NCI-H1694 (cell line): Measurements from ENCODE around the gene CECR2.

ENCODE experiments used
- DNase-seq: peaks from one replicate; lab custom pipeline; 2025; lab: John Stamatoyannopoulos, UW

Gene CECR2

GRCh38 chr22:17470880-17471500 lies 101.7 kb downstream of the CECR2 start:
- DNase-seq = no peak

- DNase-seq = no peak
Measured at GRCh38 chr22:17471886-17472535, 102.8 kb downstream of the CECR2 start.

- no peak for DNase-seq
Measured at GRCh38 chr22:17472932-17473331, 103.7 kb downstream of the CECR2 start.

- no peak for DNase-seq
Measured at GRCh38 chr22:17475318-17476230, 106.3 kb downstream of the CECR2 start.

GRCh38 chr22:17476838-17477237 lies 107.6 kb downstream of the CECR2 start:
- DNase-seq = no peak

GRCh38 chr22:17477391-17477833 lies 108.2 kb downstream of the CECR2 start:
- no peak for DNase-seq

- DNase-seq = no peak
Measured at GRCh38 chr22:17479135-17479534, 109.9 kb downstream of the CECR2 start.

- DNase-seq = no peak
Measured at GRCh38 chr22:17481424-17481823, 112.2 kb downstream of the CECR2 start.

GRCh38 chr22:17483688-17484372 lies 114.6 kb downstream of the CECR2 start:
- no peak for DNase-seq

GRCh38 chr22:17484608-17485007 lies 115.3 kb downstream of the CECR2 start:
- no peak for DNase-seq

GRCh38 chr22:17486313-17486712 lies 117.1 kb downstream of the CECR2 start:
- DNase-seq = no peak

GRCh38 chr22:17486719-17487118 lies 117.5 kb downstream of the CECR2 start:
- no peak for DNase-seq

- no peak for DNase-seq
Measured at GRCh38 chr22:17489101-17489500, 119.8 kb downstream of the CECR2 start.

- no peak for DNase-seq
Measured at GRCh38 chr22:17491090-17491640, 121.9 kb downstream of the CECR2 start.

GRCh38 chr22:17492247-17492646 lies 123.0 kb downstream of the CECR2 start:
- no peak for DNase-seq

GRCh38 chr22:17493419-17493981 lies 124.2 kb downstream of the CECR2 start:
- DNase-seq = no peak

- no peak for DNase-seq
Measured at GRCh38 chr22:17496841-17497240, 127.6 kb downstream of the CECR2 start.

GRCh38 chr22:17501679-17502285 lies 132.5 kb downstream of the CECR2 start:
- peak; percentile 66 for DNase-seq

- no peak for DNase-seq
Measured at GRCh38 chr22:17508110-17508509, 138.8 kb downstream of the CECR2 start.

GRCh38 chr22:17512960-17513359 lies 143.7 kb downstream of the CECR2 start:
- no peak for DNase-seq

- no peak for DNase-seq
Measured at GRCh38 chr22:17513612-17514011, 144.4 kb downstream of the CECR2 start.
